Measurements from ENCODE around the gene ZNF521.

Gene ZNF521

GRCh38 chr18:25223899-25224886 is 127.8 kb downstream of the ZNF521 start:
- DNase-seq, result no peak

- no peak for DNase-seq
Observed at GRCh38 chr18:25223211-25223610, 128.8 kb downstream of the ZNF521 start.

GRCh38 chr18:25222648-25223047 is 129.3 kb downstream of the ZNF521 start:
- no peak for DNase-seq

- no peak for DNase-seq
Observed at GRCh38 chr18:25210622-25211021, 141.3 kb downstream of the ZNF521 start.

GRCh38 chr18:25192065-25192464 is 159.9 kb downstream of the ZNF521 start:
- DNase-seq, result no peak

- no peak for DNase-seq
Observed at GRCh38 chr18:25190472-25190871, 161.5 kb downstream of the ZNF521 start.

- DNase-seq, result no peak
Observed at GRCh38 chr18:25189391-25190185, 162.4 kb downstream of the ZNF521 start.

GRCh38 chr18:25187521-25188192 is 164.3 kb downstream of the ZNF521 start:
- no peak for DNase-seq

- no peak for DNase-seq
Observed at GRCh38 chr18:25186871-25187270, 165.1 kb downstream of the ZNF521 start.

GRCh38 chr18:25181993-25182392 is 170.0 kb downstream of the ZNF521 start:
- no peak for DNase-seq

GRCh38 chr18:25181581-25181980 is 170.4 kb downstream of the ZNF521 start:
- no peak for DNase-seq

- DNase-seq, result no peak
Observed at GRCh38 chr18:25180973-25181548, 170.9 kb downstream of the ZNF521 start.

- DNase-seq, result no peak
Observed at GRCh38 chr18:25177631-25178030, 174.3 kb downstream of the ZNF521 start.

- DNase-seq, result no peak
Observed at GRCh38 chr18:25176518-25177042, 175.4 kb downstream of the ZNF521 start.

GRCh38 chr18:25175558-25176517 is 176.1 kb downstream of the ZNF521 start:
- DNase-seq, result no peak

GRCh38 chr18:25174324-25174723 is 177.6 kb downstream of the ZNF521 start:
- no peak for DNase-seq

GRCh38 chr18:25171334-25171733 is 180.6 kb downstream of the ZNF521 start:
- no peak for DNase-seq

- DNase-seq, result no peak
Observed at GRCh38 chr18:25170402-25170801, 181.6 kb downstream of the ZNF521 start.

GRCh38 chr18:25169701-25170100 is 182.3 kb downstream of the ZNF521 start:
- no peak for DNase-seq

- DNase-seq, result no peak
Observed at GRCh38 chr18:25167612-25168410, 184.2 kb downstream of the ZNF521 start.

Measured in activated gamma-delta T cell (primary cell).